H1 (cell line): ENCODE data around the gene TNFAIP1. TPM values are rescaled to one million over a fixed set of nuclear protein-coding genes. Genes with fewer than 3 reads are reported as not detected.

ENCODE experiments used
- CTCF ChIA-PET: fragments of 300-600 bp; sonication (Branson Sonifier 250); formaldehyde crosslinking; loops from one replicate; lab custom pipeline; 2021; ENCODE audit not compliant: partially characterized antibody; lab: Charles Lee
- POLR2A ChIA-PET: fragments of 300-600 bp; sonication (Branson Sonifier 250); formaldehyde crosslinking; loops from one replicate; lab custom pipeline; 2021; ENCODE audit warnings: inconsistent platforms; ENCODE audit not compliant: partially characterized antibody; lab: Charles Lee
- DNase-seq, 2 experiments: peaks; one replicate each; pipeline versions ENCODE4 v3.0.0 to v3.0.0-alpha.2; 2010 to 2022; ENCODE audit warnings: low spot score in 2 of 2, low read depth in 1 of 2, mixed read lengths in 1 of 2
- FAIRE-seq: peaks from 2 replicates; lab custom pipeline; 2011; peaks lifted over from hg19 to GRCh38; lab: Jason Lieb, UNC
- H2AFZ ChIP-seq: 2 replicates; pipeline ENCODE4 v1.8.1; 2012; ENCODE audit warnings: low read length, inconsistent platforms
- H2AK5ac ChIP-seq: 2 replicates; pipeline ENCODE4 v1.6.1; 2013; ENCODE audit warnings: low read depth, low read length
- H2BK120ac ChIP-seq: replicated peaks from 2 replicates; pipeline ENCODE3; 2013; ENCODE audit warnings: low read depth, low read length, inconsistent platforms
- H2BK12ac ChIP-seq: 2 replicates; pipeline ENCODE4 v1.6.1; 2013; ENCODE audit warnings: low read depth, low read length
- H2BK15ac ChIP-seq: 2 replicates; pipeline ENCODE4 v1.6.1; 2013; ENCODE audit warnings: low read length
- H2BK20ac ChIP-seq: 2 replicates; pipeline ENCODE4 v1.6.1; 2013; ENCODE audit warnings: low read length
- H2BK5ac ChIP-seq: 2 replicates; pipeline ENCODE4 v1.6.1; 2013; ENCODE audit warnings: low read depth, low read length
- H3K14ac ChIP-seq: 2 replicates; pipeline ENCODE4 v1.6.1; 2013; ENCODE audit warnings: inconsistent platforms; ENCODE audit not compliant: insufficient read length
- H3K18ac ChIP-seq: 2 replicates; pipeline ENCODE4 v1.6.1; 2013; ENCODE audit warnings: low read length; ENCODE audit errors: extremely low read depth
- H3K23ac ChIP-seq: 2 replicates; pipeline ENCODE4 v1.6.1; 2013; ENCODE audit warnings: inconsistent platforms; ENCODE audit not compliant: insufficient read length
- H3K23me2 ChIP-seq: 2 replicates; pipeline ENCODE4 v1.6.1; 2013; ENCODE audit warnings: low read depth, low read length
- H3K27ac ChIP-seq: 2 replicates; pipeline ENCODE4 v1.6.1; 2011; ENCODE audit warnings: low read depth, low read length, inconsistent platforms
- H3K27me3 ChIP-seq, 4 experiments: replicated peaks in 1 of 4; 1 replicate in 1 of 4; 2 replicates in 3 of 4; pipeline versions ENCODE4 v1.6.1 to v1.8.1; 2011 to 2013; ENCODE audit warnings: low read length in 3 of 4, mild to moderate bottlenecking in 3 of 4, inconsistent platforms in 2 of 4, mixed read lengths in 2 of 4, moderate library complexity in 1 of 4; ENCODE audit not compliant: control insufficient read depth in 3 of 4, insufficient read depth in 3 of 4; ENCODE audit errors: extremely low read depth in 1 of 4
- H3K36me3 ChIP-seq, 4 experiments: 2 replicates each; pipeline versions ENCODE4 v1.6.1 to v1.8.1; 2011 to 2013; ENCODE audit warnings: mild to moderate bottlenecking in 4 of 4, low read length in 3 of 4, moderate library complexity in 2 of 4, control low read depth in 1 of 4, inconsistent platforms in 1 of 4; ENCODE audit not compliant: insufficient read depth in 4 of 4, control insufficient read depth in 2 of 4
- H3K4ac ChIP-seq: replicated peaks from 2 replicates; pipeline ENCODE3; 2013; ENCODE audit warnings: low read length, low read depth, mixed read lengths, inconsistent platforms; ENCODE audit not compliant: insufficient read length
- H3K4me1 ChIP-seq, 4 experiments: replicated peaks in 1 of 4; 1 replicate in 1 of 4; 2 replicates in 3 of 4; pipeline versions ENCODE4 v1.6.1 to v1.8.1; 2011 to 2013; ENCODE audit warnings: low read length in 3 of 4, inconsistent platforms in 2 of 4, mixed read lengths in 1 of 4; ENCODE audit not compliant: insufficient read depth in 4 of 4, control insufficient read depth in 3 of 4
- H3K4me2 ChIP-seq, 2 experiments: 2 replicates each; pipeline versions ENCODE4 v1.6.1 to v1.8.1; 2011 to 2013; ENCODE audit warnings: low read depth in 2 of 2, low read length in 2 of 2, control low read depth in 1 of 2, inconsistent platforms in 1 of 2, mild to moderate bottlenecking in 1 of 2; ENCODE audit not compliant: insufficient read depth in 1 of 2
- H3K4me3 ChIP-seq, 4 experiments: fragments of 200-600, 300-600 bp in 1 of 4; sonication (generic), shearing (Covaris generic), sonication (Bioruptor Twin) in 1 of 4; 2 replicates each; pipeline versions ENCODE4 v1.5.1 to v1.8.1; 2011 to 2016; ENCODE audit warnings: low read length in 4 of 4, low read depth in 3 of 4, control low read depth in 2 of 4, inconsistent platforms in 2 of 4, mild to moderate bottlenecking in 2 of 4, mixed read lengths in 1 of 4, moderate library complexity in 1 of 4; ENCODE audit not compliant: insufficient read depth in 2 of 4; ENCODE audit errors: extremely low read depth in 1 of 4
- H3K56ac ChIP-seq: replicated peaks from 2 replicates; pipeline ENCODE3; 2013; ENCODE audit warnings: low read depth, mild to moderate bottlenecking, mixed read lengths, low read length, inconsistent platforms; ENCODE audit not compliant: insufficient read length
- H3K79me1 ChIP-seq: 2 replicates; pipeline ENCODE4 v1.6.1; 2013; ENCODE audit warnings: low read depth, low read length, control low read depth
- H3K79me2 ChIP-seq, 2 experiments: 2 replicates each; pipeline versions ENCODE4 v1.6.1 to v1.8.1; 2012 to 2013; ENCODE audit warnings: low read length in 2 of 2, mild to moderate bottlenecking in 2 of 2, inconsistent platforms in 1 of 2; ENCODE audit not compliant: insufficient read depth in 2 of 2, control insufficient read depth in 1 of 2
- H3K9ac ChIP-seq, 4 experiments: replicated peaks in 1 of 4; 1 replicate in 1 of 4; 2 replicates in 3 of 4; pipeline versions ENCODE4 v1.6.1 to v1.8.1; 2011 to 2013; ENCODE audit warnings: low read depth in 3 of 4, low read length in 3 of 4, control low read depth in 2 of 4, mild to moderate bottlenecking in 2 of 4, moderate library complexity in 2 of 4, inconsistent platforms in 1 of 4; ENCODE audit errors: extremely low read depth in 1 of 4
- H3K9me3 ChIP-seq, 2 experiments: 2 replicates each; pipeline versions ENCODE4 v1.6.1 to v1.8.1; 2012 to 2013; ENCODE audit warnings: mild to moderate bottlenecking in 2 of 2, moderate library complexity in 2 of 2, control low read depth in 1 of 2, inconsistent platforms in 1 of 2, low read depth in 1 of 2, low read length in 1 of 2, mixed read lengths in 1 of 2; ENCODE audit not compliant: insufficient read depth in 2 of 2
- H4K20me1 ChIP-seq, 2 experiments: replicated peaks in 1 of 2; 2 replicates each; pipeline versions ENCODE3 to v1.8.1; 2011 to 2013; ENCODE audit warnings: inconsistent platforms in 2 of 2, low read length in 2 of 2, mild to moderate bottlenecking in 1 of 2; ENCODE audit not compliant: insufficient read depth in 2 of 2, control insufficient read depth in 1 of 2
- H4K5ac ChIP-seq: 2 replicates; pipeline ENCODE4 v1.6.1; 2013; ENCODE audit warnings: low read length, low read depth, mixed read lengths, inconsistent platforms; ENCODE audit not compliant: insufficient read length
- H4K8ac ChIP-seq: 2 replicates; pipeline ENCODE4 v1.8.0; 2013; ENCODE audit warnings: mild to moderate bottlenecking, moderate library complexity, low read length, inconsistent platforms; ENCODE audit not compliant: insufficient read depth; ENCODE audit errors: extremely low read depth
- H4K91ac ChIP-seq: replicated peaks from 2 replicates; pipeline ENCODE3; 2013; ENCODE audit warnings: low read length, mixed read lengths, inconsistent platforms; ENCODE audit not compliant: insufficient read length
- BRCA1 ChIP-seq: IDR thresholded peaks from 2 replicates; pipeline ENCODE4 v1.6.1; 2012; ENCODE audit warnings: low read depth, low read length, improper control_type of control experiment
- KDM5A ChIP-seq: fragments of 200-600 bp; IDR thresholded peaks from 2 replicates; pipeline ENCODE4 v1.7.1; 2012; ENCODE audit warnings: mild to moderate bottlenecking, low read length, inconsistent platforms, mixed read lengths
- MAFK ChIP-seq: IDR thresholded peaks from 2 replicates; pipeline ENCODE4 v1.6.1; 2012; ENCODE audit warnings: low read depth, mild to moderate bottlenecking, improper control_type of control experiment, low read length
- NANOG ChIP-seq: IDR thresholded peaks from 2 replicates; pipeline ENCODE4 v1.6.1; 2011; ENCODE audit warnings: low read length, low read depth, mild to moderate bottlenecking, inconsistent platforms; ENCODE audit not compliant: insufficient read depth, poor library complexity, severe bottlenecking
- RXRA ChIP-seq: IDR thresholded peaks from 2 replicates; pipeline ENCODE4 v1.6.1; 2011; ENCODE audit warnings: low read depth, mild to moderate bottlenecking, low read length, moderate library complexity; ENCODE audit not compliant: insufficient read depth
- SIN3A ChIP-seq, 2 experiments: IDR thresholded peaks in 1 of 2; conservative IDR thresholded peaks in 1 of 2; 2 replicates each; pipeline ENCODE4 v1.6.1; 2011 to 2012; ENCODE audit warnings: low read length in 2 of 2, improper control_type of control experiment in 1 of 2, low read depth in 1 of 2, mild to moderate bottlenecking in 1 of 2
- SP1 ChIP-seq: IDR thresholded peaks from 2 replicates; pipeline ENCODE4 v1.6.1; 2011; ENCODE audit warnings: low read depth, low read length
- ZNF274 ChIP-seq: IDR thresholded peaks from 2 replicates; pipeline ENCODE4 v1.7.0; 2012; ENCODE audit warnings: low read length, borderline replicate concordance; ENCODE audit errors: extremely low read depth
- WGBS, 2 experiments: shearing (Covaris generic) in 1 of 2; methylation state at CpG; one replicate each; pipeline versions ENCODE4 v1.1.6 to v1.1.7; 2013 to 2015; ENCODE audit warnings: low lambda C conversion rate in 2 of 2, mixed read lengths in 2 of 2, inconsistent platforms in 1 of 2, low coverage in 1 of 2, missing lambda C conversion rate in 1 of 2; ENCODE audit not compliant: insufficient replicate concordance in 2 of 2, insufficient coverage in 1 of 2, insufficient read length in 1 of 2; ENCODE audit errors: extremely low coverage in 1 of 2, missing lambda C conversion rate in 1 of 2; 5-methylcytosine and 5-hydroxymethylcytosine counted together
- polyA plus RNA-seq, 7 experiments: library from polyadenylated mRNA; depleted of rRNA in 3 of 7; stranded (reverse) in 5 of 7; unstranded in 2 of 7; fragments of >200 nt in 5 of 7; fragments of 200-250 nt in 2 of 7; gene quantifications; 1 replicate in 5 of 7; 2 replicates in 1 of 7; 4 replicates in 1 of 7; pipeline versions ENCODE4 v1.2.1 to v1.2.3, GENCODE V29; 2011 to 2013; ENCODE audit warnings: missing spikeins in 2 of 7, mixed read lengths in 2 of 7
- total RNA-seq: library from RNA; stranded (reverse); fragmentation: NEBNext Ultra II Directional; extraction: Animal tissue kit (Norgen Biotek cat#: 25700); gene quantifications from 2 replicates; pipeline ENCODE4 v1.2.1, GENCODE V29; 2021

TNFAIP1 gene
- total and polyA plus RNA-seq, 2 of the 8 experiments (the other 6 are each of a cell fraction or from before 2014, with no cell fraction given): 16.9 to 19.5 TPM

GRCh38 chr17:28295677-28296578 lies 39.6 kb upstream of the TNFAIP1 start:
- no peaks in the 10 kb centered on the region for H3K4me1 ChIP-seq
- no peak overlapping the region for H4K5ac ChIP-seq
- no peaks in the 10 kb centered on the region for H4K20me1 ChIP-seq
- H4K8ac ChIP-seq: no peak overlapping the region
- H3K79me2 ChIP-seq: no peaks in the 10 kb centered on the region
- H3K23me2 ChIP-seq: no peaks in the 10 kb centered on the region
- H3K23ac ChIP-seq: no peak overlapping the region
- no peak overlapping the region for H2BK20ac ChIP-seq
- no peak overlapping the region for H2BK15ac ChIP-seq
- WGBS, 2 experiments: 80% methylated on average over 3 of the region's 3 CpGs; no CpG with 5 or more reads in 1 of the 2 experiments
- no peaks in the 10 kb centered on the region for H3K79me1 ChIP-seq
- no peak overlapping the region for H2BK120ac ChIP-seq
- no peaks in the 10 kb centered on the region for H3K27me3 ChIP-seq
- H3K9me3 ChIP-seq: no peaks in the 10 kb centered on the region
- H3K9ac ChIP-seq: no peak overlapping the region
- DNase-seq (no peak), FAIRE-seq (no peak)
- H2AFZ ChIP-seq: no peak overlapping the region
- H2AK5ac ChIP-seq: no peak overlapping the region
- H3K4me2 ChIP-seq: no peak overlapping the region
- no peak overlapping the region for H3K56ac ChIP-seq
- ChIA-PET CTCF (interaction anchor here (0.6 kb wide), 1 partner anchor 181 kb away, joined by 3 read pairs; no protein-coding TSS in a partner anchor), POLR2A (interaction anchor here (1.4 kb wide), 1 partner anchor 15 kb away, joined by 4 read pairs; no protein-coding TSS in a partner anchor)
- no peaks in the 10 kb centered on the region for H3K36me3 ChIP-seq
- H4K91ac ChIP-seq: no peak overlapping the region
- no peak overlapping the region for H3K14ac ChIP-seq
- H3K18ac ChIP-seq: no peak overlapping the region
- no peak overlapping the region for H3K4me3 ChIP-seq
- H2BK5ac ChIP-seq: no peak overlapping the region
- no peak overlapping the region for H3K27ac ChIP-seq
- H3K4ac ChIP-seq: no peak overlapping the region
- no peak overlapping the region for H2BK12ac ChIP-seq
- TF ChIP-seq RXRA: no peak
- TF ChIP-seq SIN3A (conservative IDR thresholded peaks at IDR 0.05 in 1 of 2, IDR thresholded peaks at IDR 0.05 in 1 of 2; ENCODE audit: low read depth in 1 of 2, low read length in 2 of 2): no peak
- TF ChIP-seq KDM5A: no peak
- TF ChIP-seq NANOG: no peak
- no peak for TF ChIP-seq MAFK
- TF ChIP-seq SP1: no peak
- no peak for TF ChIP-seq ZNF274
- TF ChIP-seq BRCA1: no peak
